SH-SY5Y (cell line): ENCODE data around the gene HCFC1.

Experiments
- GATA2 ChIP-seq: IDR thresholded peaks from 2 replicates; pipeline ENCODE4 v1.6.1; 2011; ENCODE audit warnings: mild to moderate bottlenecking, low read depth, low read length
- GATA3 ChIP-seq: IDR thresholded peaks from 2 replicates; pipeline ENCODE4 v1.6.1; 2011; ENCODE audit warnings: low read depth, mild to moderate bottlenecking, low read length, moderate library complexity

DNA sequence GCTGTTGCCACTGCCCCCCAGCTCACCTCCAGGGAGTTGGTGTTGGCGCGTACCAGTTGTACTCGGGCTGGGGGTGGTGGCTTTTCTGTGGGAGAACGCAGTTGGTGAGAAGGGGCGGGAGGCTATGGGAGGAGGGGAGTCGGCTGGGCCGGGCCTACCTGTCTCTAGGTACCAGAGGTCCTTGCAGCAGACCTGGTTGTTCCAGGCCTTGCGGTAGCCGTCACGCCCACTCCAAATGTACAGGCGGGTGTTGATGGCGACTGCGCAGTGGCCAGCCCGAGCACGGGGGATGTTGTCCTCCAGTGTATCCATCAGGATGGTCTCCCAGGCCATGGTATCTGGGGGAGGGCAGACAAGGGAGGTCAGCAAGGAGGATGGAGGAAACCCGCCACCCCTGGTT, 11.5 kb downstream of the HCFC1 start:
- no peak for TF ChIP-seq GATA2
- no peak for TF ChIP-seq GATA3
